ENCODE results near the gene SHISAL2A.

DNA sequence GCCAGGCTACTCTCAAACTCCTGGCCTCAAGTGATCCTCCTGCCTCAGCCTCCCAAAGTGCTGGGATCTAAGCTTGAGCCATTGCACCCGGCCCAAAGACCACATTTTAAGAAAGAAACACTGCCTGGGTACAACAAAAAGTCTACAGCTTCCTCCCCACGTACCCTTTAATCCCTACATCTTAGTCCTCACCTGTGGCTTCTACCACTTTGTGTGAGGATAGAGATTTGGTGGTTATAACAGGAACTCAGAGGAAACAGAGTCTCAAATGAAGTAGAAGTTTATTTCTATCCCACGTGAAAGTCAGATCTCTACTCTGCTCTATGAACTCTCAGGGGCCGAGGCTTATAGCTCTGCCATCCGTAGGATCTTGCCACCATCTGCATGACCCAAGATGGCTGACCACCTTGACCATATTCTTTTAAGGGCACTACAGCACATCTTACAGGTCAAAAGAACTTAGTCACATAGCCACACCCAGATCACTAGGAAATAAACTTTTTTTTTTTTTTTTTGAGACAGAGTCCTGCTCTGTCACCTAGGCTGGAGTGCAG lies 17.4 kb upstream of the SHISAL2A start:
- TF ChIP-seq HOXD1 (CRISPR knock-in tag; IDR thresholded peaks at IDR 0.05) (no peak), IRF9 (CRISPR knock-in tag; IDR thresholded peaks at IDR 0.05; ENCODE audit: borderline replicate concordance) (no peak), E2F1 (CRISPR knock-in tag; IDR thresholded peaks at IDR 0.05) (no peak), FOXC1 (CRISPR knock-in tag; IDR thresholded peaks at IDR 0.05; ENCODE audit: borderline replicate concordance) (no peak)
- TF ChIP-seq, protein P1, sequence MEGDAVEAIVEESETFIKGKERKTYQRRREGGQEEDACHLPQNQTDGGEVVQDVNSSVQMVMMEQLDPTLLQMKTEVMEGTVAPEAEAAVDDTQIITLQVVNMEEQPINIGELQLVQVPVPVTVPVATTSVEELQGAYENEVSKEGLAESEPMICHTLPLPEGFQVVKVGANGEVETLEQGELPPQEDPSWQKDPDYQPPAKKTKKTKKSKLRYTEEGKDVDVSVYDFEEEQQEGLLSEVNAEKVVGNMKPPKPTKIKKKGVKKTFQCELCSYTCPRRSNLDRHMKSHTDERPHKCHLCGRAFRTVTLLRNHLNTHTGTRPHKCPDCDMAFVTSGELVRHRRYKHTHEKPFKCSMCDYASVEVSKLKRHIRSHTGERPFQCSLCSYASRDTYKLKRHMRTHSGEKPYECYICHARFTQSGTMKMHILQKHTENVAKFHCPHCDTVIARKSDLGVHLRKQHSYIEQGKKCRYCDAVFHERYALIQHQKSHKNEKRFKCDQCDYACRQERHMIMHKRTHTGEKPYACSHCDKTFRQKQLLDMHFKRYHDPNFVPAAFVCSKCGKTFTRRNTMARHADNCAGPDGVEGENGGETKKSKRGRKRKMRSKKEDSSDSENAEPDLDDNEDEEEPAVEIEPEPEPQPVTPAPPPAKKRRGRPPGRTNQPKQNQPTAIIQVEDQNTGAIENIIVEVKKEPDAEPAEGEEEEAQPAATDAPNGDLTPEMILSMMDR (CRISPR knock-in tag; IDR thresholded peaks at IDR 0.05) = no peak
- TF ChIP-seq, protein P2, sequence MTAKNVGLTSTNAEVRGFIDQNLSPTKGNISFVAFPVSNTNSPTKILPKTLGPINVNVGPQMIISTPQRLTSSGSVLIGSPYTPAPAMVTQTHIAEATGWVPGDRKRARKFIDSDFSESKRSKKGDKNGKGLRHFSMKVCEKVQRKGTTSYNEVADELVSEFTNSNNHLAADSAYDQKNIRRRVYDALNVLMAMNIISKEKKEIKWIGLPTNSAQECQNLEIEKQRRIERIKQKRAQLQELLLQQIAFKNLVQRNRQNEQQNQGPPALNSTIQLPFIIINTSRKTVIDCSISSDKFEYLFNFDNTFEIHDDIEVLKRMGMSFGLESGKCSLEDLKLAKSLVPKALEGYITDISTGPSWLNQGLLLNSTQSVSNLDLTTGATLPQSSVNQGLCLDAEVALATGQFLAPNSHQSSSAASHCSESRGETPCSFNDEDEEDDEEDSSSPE (CRISPR knock-in tag; IDR thresholded peaks at IDR 0.05) = no peak

Measured in HepG2 (cell line).